ENCODE data around the gene PSEN1. TPM values are rescaled to one million over a fixed set of nuclear protein-coding genes. Genes with fewer than 3 reads are reported as not detected.

PSEN1 gene
- total and polyA plus RNA-seq, 12 donors, result 13.2 to 33.7 (median 24.1) TPM

- no peaks in the 10 kb centered on the region for H3K4me1 ChIP-seq
- H3K9me3 ChIP-seq, result no peaks in the 10 kb centered on the region
- H3K4me3 ChIP-seq, result no peak overlapping the region
- H3K27ac ChIP-seq, result no peak overlapping the region
- ATAC-seq (no peak), DNase-seq (no peak)
- TF ChIP-seq, protein P1, sequence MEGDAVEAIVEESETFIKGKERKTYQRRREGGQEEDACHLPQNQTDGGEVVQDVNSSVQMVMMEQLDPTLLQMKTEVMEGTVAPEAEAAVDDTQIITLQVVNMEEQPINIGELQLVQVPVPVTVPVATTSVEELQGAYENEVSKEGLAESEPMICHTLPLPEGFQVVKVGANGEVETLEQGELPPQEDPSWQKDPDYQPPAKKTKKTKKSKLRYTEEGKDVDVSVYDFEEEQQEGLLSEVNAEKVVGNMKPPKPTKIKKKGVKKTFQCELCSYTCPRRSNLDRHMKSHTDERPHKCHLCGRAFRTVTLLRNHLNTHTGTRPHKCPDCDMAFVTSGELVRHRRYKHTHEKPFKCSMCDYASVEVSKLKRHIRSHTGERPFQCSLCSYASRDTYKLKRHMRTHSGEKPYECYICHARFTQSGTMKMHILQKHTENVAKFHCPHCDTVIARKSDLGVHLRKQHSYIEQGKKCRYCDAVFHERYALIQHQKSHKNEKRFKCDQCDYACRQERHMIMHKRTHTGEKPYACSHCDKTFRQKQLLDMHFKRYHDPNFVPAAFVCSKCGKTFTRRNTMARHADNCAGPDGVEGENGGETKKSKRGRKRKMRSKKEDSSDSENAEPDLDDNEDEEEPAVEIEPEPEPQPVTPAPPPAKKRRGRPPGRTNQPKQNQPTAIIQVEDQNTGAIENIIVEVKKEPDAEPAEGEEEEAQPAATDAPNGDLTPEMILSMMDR (IDR thresholded peaks at IDR 0.05), result no peak
- intact Hi-C loops (cut with DNase I), result no loop called here
- H3K36me3 ChIP-seq, result peaks cover 0 to 99% (median 70%) of the 10 kb centered on the region in 9 donors
- no peaks in the 10 kb centered on the region for H3K27me3 ChIP-seq
- WGBS, 2 donors, result 97 to 98% methylated on average over 27 of the region's 27 CpGs
Measured at GRCh38 chr14:73102806-73103497, 33.4 kb upstream of the PSEN1 start.

DNA sequence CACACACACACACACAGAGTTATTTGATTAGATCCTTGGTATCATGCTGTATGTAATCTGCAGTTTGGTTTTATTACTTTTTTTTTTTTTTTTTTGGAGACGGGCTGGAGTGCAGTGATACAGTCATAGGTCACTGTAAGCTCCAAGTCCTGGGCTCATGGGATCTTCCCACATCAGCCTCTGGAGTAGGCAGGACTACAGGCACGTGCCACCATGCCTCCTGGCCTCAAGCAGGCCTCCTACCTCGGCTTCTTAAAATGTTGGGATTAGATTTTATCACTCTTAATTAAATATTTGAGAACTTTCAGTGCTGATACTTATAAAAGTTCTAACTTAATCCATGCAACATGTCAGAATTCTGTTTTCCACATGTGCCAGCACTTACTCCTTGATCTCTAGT is 31.3 kb upstream of the PSEN1 start:
- Histone ChIP-seq H3K4me3 (no peak overlapping the region), H3K9me3 (no peaks in the 10 kb centered on the region), H3K36me3 (peaks cover 0 to 99% (median 77%) of the 10 kb centered on the region in 9 donors), H3K27ac (no peak overlapping the region), H3K27me3 (no peaks in the 10 kb centered on the region), H3K4me1 (no peaks in the 10 kb centered on the region)
- intact Hi-C loops (cut with DNase I), result no loop called here
- TF ChIP-seq, protein P1 (IDR thresholded peaks at IDR 0.05), result no peak
- ATAC-seq (no peak), DNase-seq (no peak)
- WGBS, 2 donors, result 81 to 87% methylated on average over 3 of the region's 3 CpGs

- intact Hi-C loops (cut with DNase I), result no loop called here
- TF ChIP-seq, protein P1 (IDR thresholded peaks at IDR 0.05), result no peak
Measured at GRCh38 chr14:73105727-73106126, 30.6 kb upstream of the PSEN1 start.

DNA sequence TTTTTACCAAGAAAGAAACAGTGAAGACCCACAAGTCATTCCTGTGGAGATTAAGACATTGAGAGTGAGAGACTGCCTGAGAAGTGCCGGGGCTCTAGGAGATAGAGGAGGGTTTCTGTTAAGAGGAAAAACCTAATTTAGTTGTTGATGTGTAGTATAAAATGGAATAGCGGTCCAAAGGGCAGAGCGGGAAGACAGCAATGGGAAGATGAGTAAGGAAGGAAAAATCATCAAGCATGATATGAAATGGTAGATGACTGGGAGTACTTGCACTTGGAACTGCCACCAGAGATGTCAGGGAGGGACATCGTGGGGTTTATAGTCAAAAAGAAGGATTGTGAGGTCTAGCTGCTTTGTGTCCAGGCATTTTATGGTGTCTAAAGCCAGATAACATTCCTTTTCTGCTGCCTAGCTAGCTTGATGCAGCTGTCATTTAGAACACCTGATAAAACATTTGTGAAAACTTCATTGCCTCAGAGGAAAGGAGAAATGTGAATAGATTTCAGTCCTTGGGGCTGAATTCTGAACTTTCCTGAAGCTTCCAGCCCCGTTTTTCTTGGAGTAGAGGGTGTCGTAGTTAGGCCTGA is 20.1 kb upstream of the PSEN1 start:
- Histone ChIP-seq H3K9me3 (no peaks in the 10 kb centered on the region), H3K27ac (peak overlapping the region in 1 of 10 donors; percentile 24), H3K4me3 (no peak overlapping the region), H3K4me1 (peaks cover 0 to 9% (median 3%) of the 10 kb centered on the region in 9 donors), H3K36me3 (peaks cover 0 to 99% (median 51%) of the 10 kb centered on the region in 9 donors), H3K27me3 (no peaks in the 10 kb centered on the region)
- ATAC-seq, result no peak
- intact Hi-C loops (cut with DNase I), result no loop called here
- TF ChIP-seq, protein P1 (IDR thresholded peaks at IDR 0.05), result no peak
- WGBS, 2 donors, result 78 to 83% methylated on average over 6 of the region's 6 CpGs
- DNase-seq, result no peak

More at GRCh38 chr14:73105727-73106126, 30.6 kb upstream of the PSEN1 start:
- Histone ChIP-seq H3K27me3 (no peaks in the 10 kb centered on the region), H3K4me1 (no peaks in the 10 kb centered on the region), H3K27ac (no peak overlapping the region), H3K9me3 (no peaks in the 10 kb centered on the region), H3K4me3 (no peak overlapping the region), H3K36me3 (peaks cover 0 to 99% (median 75%) of the 10 kb centered on the region in 9 donors)
- WGBS, 2 donors, result 95 to 97% methylated on average over 16 of the region's 16 CpGs
- ATAC-seq (no peak), DNase-seq (no peak)
